ENCODE measurements around the gene DPT. TPM values are rescaled to one million over a fixed set of nuclear protein-coding genes. Genes with fewer than 3 reads are reported as not detected.

DPT gene
- total RNA-seq, 2 experiments from 2014 or later: not detected

- POLR2A ChIA-PET: no interaction called here
- TF ChIP-seq CTCF (IDR thresholded peaks at IDR 0.05): no peak
- no peak for DNase-seq
- ATAC-seq: no peak
- H3K9me3 Mint-ChIP-seq: no peaks in the 10 kb centered on the region
- intact Hi-C loops (cut with micrococcal nuclease): no loop called here
- CTCF ChIA-PET: interaction anchor here (0.6 kb wide), 1 partner anchor 14 kb away, joined by 3 read pairs; no protein-coding TSS in a partner anchor
- no peak overlapping the region for H3K27ac Mint-ChIP-seq
- no peaks in the 10 kb centered on the region for H3K4me1 Mint-ChIP-seq (ENCODE audit: low read depth)
- H3K27me3 Mint-ChIP-seq: peaks cover 10% of the 10 kb centered on the region
- no peaks in the 10 kb centered on the region for H3K36me3 Mint-ChIP-seq (ENCODE audit: low read depth)
- H3K4me3 Mint-ChIP-seq: no peak overlapping the region
Observed at GRCh38 chr1:168725060-168725459, 3.9 kb downstream of the DPT start.

GRCh38 chr1:168723000-168723399 is 6.0 kb downstream of the DPT start:
- H3K27me3 Mint-ChIP-seq: peaks cover 10% of the 10 kb centered on the region
- TF ChIP-seq CTCF (IDR thresholded peaks at IDR 0.05): no peak
- H3K4me3 Mint-ChIP-seq: no peak overlapping the region
- intact Hi-C loops (cut with micrococcal nuclease): no loop called here
- no peak overlapping the region for H3K27ac Mint-ChIP-seq
- H3K9me3 Mint-ChIP-seq: no peaks in the 10 kb centered on the region
- H3K4me1 Mint-ChIP-seq (ENCODE audit: low read depth): no peaks in the 10 kb centered on the region
- DNase-seq: no peak
- no peak for ATAC-seq
- H3K36me3 Mint-ChIP-seq (ENCODE audit: low read depth): no peaks in the 10 kb centered on the region
- ChIA-PET CTCF (interaction anchor here (1.0 kb wide), 1 partner anchor 18 kb away, joined by 3 read pairs; no protein-coding TSS in a partner anchor), POLR2A (no interaction called here)

GRCh38 chr1:168720839-168721238 is 8.2 kb downstream of the DPT start:
- no peak for DNase-seq
- H3K27ac Mint-ChIP-seq: no peak overlapping the region
- ATAC-seq: no peak
- peaks cover 10% of the 10 kb centered on the region for H3K27me3 Mint-ChIP-seq
- POLR2A ChIA-PET: interaction anchor here (0.7 kb wide), 1 partner anchor 87 kb away, joined by 4 read pairs; no protein-coding TSS in a partner anchor
- H3K9me3 Mint-ChIP-seq: no peaks in the 10 kb centered on the region
- intact Hi-C loops (cut with micrococcal nuclease): no loop called here
- no peak overlapping the region for H3K4me3 Mint-ChIP-seq
- H3K4me1 Mint-ChIP-seq (ENCODE audit: low read depth): no peaks in the 10 kb centered on the region
- CTCF ChIA-PET: no interaction called here
- TF ChIP-seq CTCF (IDR thresholded peaks at IDR 0.05): no peak
- no peaks in the 10 kb centered on the region for H3K36me3 Mint-ChIP-seq (ENCODE audit: low read depth)

- TF ChIP-seq CTCF (IDR thresholded peaks at IDR 0.05): no peak
- intact Hi-C loops (cut with micrococcal nuclease): no loop called here
- H3K27ac Mint-ChIP-seq: no peak overlapping the region
- peaks cover 10% of the 10 kb centered on the region for H3K27me3 Mint-ChIP-seq
- ChIA-PET CTCF (interaction anchor here (1.3 kb wide), 1 partner anchor 36 kb away, joined by 3 read pairs; no protein-coding TSS in a partner anchor), POLR2A (no interaction called here)
- ATAC-seq (no peak), DNase-seq (no peak)
- no peaks in the 10 kb centered on the region for H3K4me1 Mint-ChIP-seq (ENCODE audit: low read depth)
- H3K36me3 Mint-ChIP-seq (ENCODE audit: low read depth): no peaks in the 10 kb centered on the region
- H3K9me3 Mint-ChIP-seq: no peaks in the 10 kb centered on the region
- no peak overlapping the region for H3K4me3 Mint-ChIP-seq
Observed at GRCh38 chr1:168719306-168720111, 9.5 kb downstream of the DPT start.

Measured in activated CD8-positive, alpha-beta T cell treated with anti-CD3 and anti-CD28 coated beads for 36 hours (primary cell).